T-helper 2 cell treated with Interferon-gamma antibody and Interleukin-4, amounts not matched to agents 5 μg/mL and 100 μg/mL, for 36 hours (primary cell): Measurements from ENCODE around the gene CHCHD3.

Experiments
- DNase-seq: peaks from one replicate; pipeline ENCODE4 v3.0.0; 2021; ENCODE audit warnings: low spot score
- H3K27ac Mint-ChIP-seq: one replicate; pipeline ENCODE4 v1.8.0; 2021; ENCODE audit warnings: mild to moderate bottlenecking, mixed read lengths
- H3K27me3 Mint-ChIP-seq: one replicate; pipeline ENCODE4 v1.8.0; 2021; ENCODE audit warnings: low read depth, mixed read lengths
- H3K36me3 Mint-ChIP-seq: one replicate; pipeline ENCODE4 v1.8.0; 2021; ENCODE audit warnings: low read depth, mixed read lengths
- H3K4me1 Mint-ChIP-seq: one replicate; pipeline ENCODE4 v1.8.0; 2021; ENCODE audit warnings: low read depth, mixed read lengths
- H3K4me3 Mint-ChIP-seq: one replicate; pipeline ENCODE4 v1.8.0; 2022; ENCODE audit warnings: mild to moderate bottlenecking, moderate library complexity, mixed read lengths
- H3K9me3 Mint-ChIP-seq: one replicate; pipeline ENCODE4 v1.8.0; 2021; ENCODE audit warnings: mixed read lengths

CHCHD3 gene

DNA sequence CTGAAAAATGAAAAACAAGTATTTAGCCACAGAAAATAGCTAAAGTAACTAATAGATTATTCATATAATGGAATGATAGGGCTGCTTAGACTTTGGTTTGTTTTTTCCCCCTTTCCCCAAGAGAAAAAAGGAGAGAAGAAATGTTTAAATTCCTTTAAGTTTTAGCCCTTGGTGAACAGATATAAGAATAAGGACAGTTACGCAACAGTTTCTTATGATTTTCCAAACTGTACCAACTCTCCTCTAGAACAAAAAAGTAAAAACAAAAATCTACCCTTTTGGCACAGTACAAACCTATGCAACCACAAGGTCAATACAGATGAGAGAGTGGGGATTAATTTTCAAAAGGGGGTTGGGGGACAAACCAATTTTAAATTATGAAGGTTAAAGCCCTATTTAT, 227.7 kb downstream of the CHCHD3 start:
- H3K27ac Mint-ChIP-seq = no peak overlapping the region

DNA sequence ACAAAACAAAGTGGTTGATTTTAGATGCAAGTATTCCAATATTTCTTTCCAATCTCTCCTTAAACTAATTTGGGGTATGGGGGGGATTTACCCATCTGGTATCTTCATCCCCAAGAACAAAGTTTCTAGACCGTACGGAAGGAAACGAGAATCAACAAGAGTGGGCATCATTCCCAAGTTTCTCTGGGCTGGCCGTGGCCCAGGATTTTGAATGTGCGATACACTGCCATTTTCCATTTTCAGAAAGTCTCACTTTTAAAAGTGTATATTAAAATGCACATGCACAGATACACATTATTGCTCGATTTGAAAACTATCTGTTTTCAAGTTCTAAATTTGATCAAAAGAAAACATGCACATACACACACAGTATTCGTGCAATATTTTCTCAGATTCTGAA, 234.5 kb downstream of the CHCHD3 start:
- H3K36me3 Mint-ChIP-seq = no peaks in the 10 kb centered on the region
- no peaks in the 10 kb centered on the region for H3K4me1 Mint-ChIP-seq
- no peaks in the 10 kb centered on the region for H3K27me3 Mint-ChIP-seq
- H3K27ac Mint-ChIP-seq = no peak overlapping the region
- H3K4me3 Mint-ChIP-seq = no peak overlapping the region
- DNase-seq = no peak
- H3K9me3 Mint-ChIP-seq = no peaks in the 10 kb centered on the region

More for the DNA sequence above, 227.7 kb downstream of the CHCHD3 start:
- no peak for DNase-seq
- Mint-ChIP-seq H3K36me3 (no peaks in the 10 kb centered on the region), H3K27me3 (no peaks in the 10 kb centered on the region), H3K4me1 (peaks cover 4% of the 10 kb centered on the region), H3K4me3 (no peak overlapping the region), H3K9me3 (no peaks in the 10 kb centered on the region)

DNA sequence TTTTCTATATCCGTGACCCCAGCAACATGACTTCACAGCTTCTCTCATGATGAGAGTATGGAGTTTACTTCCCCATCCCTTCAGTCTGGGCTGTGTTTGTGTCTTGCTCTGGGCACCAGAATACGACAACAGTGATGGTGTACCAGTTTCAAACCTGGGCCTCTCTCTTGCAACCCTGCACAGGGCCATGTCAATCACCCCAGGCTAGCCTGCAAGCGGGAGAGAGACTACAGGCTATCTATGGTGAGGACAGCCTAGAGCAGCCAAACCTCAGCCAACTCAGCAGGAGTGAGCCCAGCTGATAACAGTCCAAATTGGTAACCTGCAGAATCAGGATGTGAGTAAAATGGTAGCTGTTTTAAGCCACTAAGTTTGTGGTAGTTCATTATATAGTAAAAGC, 235.8 kb downstream of the CHCHD3 start:
- no peaks in the 10 kb centered on the region for H3K9me3 Mint-ChIP-seq
- no peaks in the 10 kb centered on the region for H3K36me3 Mint-ChIP-seq
- DNase-seq = no peak
- no peak overlapping the region for H3K27ac Mint-ChIP-seq
- H3K4me3 Mint-ChIP-seq = no peak overlapping the region
- H3K4me1 Mint-ChIP-seq = no peaks in the 10 kb centered on the region
- H3K27me3 Mint-ChIP-seq = no peaks in the 10 kb centered on the region

DNA sequence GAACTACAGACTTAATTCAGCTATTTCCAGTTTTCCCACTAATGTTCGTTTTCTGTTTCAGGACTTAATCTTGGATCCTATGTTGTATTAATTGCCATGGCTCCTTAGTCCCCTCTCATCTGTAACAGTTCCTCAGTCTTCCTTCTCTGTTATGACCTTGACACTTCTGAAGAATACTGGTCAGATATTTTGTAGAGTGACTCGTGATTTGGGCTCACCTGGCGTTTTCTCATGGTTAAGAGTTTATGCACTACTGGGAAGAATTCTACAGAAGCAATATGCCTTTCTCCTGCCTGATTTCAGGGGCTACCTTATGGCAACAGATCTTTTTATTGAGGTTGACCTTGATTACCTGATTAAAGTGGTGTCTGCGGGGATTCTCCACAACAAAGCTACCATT, 239.4 kb downstream of the CHCHD3 start:
- H3K27ac Mint-ChIP-seq = no peak overlapping the region
- H3K36me3 Mint-ChIP-seq = no peaks in the 10 kb centered on the region
- no peaks in the 10 kb centered on the region for H3K9me3 Mint-ChIP-seq
- H3K27me3 Mint-ChIP-seq = no peaks in the 10 kb centered on the region
- no peak overlapping the region for H3K4me3 Mint-ChIP-seq
- DNase-seq = no peak
- H3K4me1 Mint-ChIP-seq = no peaks in the 10 kb centered on the region

DNA sequence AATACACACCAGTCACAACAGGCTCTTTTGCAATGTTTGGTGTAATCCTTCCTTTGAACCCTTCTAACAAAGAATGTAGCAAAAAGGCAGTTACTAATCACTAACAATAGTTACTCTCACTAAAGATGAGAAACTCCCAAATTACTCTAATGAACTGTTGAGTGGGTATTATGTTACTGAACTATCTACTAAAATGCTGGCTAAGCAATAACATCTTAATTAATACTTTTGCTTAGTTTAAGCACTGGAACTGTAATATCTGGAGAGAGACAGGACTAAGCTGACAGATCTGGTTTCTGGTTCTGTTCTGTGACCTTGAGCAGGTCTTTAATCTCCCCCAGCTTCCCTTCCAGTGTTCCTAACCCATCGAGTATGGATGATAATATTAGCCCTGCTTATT, 241.7 kb downstream of the CHCHD3 start:
- Mint-ChIP-seq H3K36me3 (peaks cover 10% of the 10 kb centered on the region), H3K27me3 (no peaks in the 10 kb centered on the region), H3K9me3 (no peaks in the 10 kb centered on the region), H3K27ac (no peak overlapping the region), H3K4me3 (no peak overlapping the region), H3K4me1 (no peaks in the 10 kb centered on the region)
- no peak for DNase-seq

DNA sequence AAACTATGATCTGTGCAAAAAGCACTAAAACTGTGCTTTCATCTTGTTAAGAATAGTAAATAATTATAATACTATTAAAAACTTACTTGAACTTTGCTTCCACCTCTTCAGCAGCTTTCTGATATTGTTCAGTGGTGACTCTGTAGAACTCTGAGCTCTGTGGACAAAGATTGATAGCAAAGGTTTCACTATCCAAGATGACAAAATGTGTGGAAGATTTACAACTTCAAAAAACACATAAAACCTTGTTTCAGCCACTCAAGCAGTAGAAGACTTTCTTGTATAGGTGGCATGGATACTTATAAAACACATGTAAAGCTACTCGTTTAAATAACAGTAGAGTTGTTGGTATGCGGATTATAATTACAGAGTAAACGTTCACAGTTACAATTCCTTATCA, 243.6 kb downstream of the CHCHD3 start:
- Mint-ChIP-seq H3K27ac (no peak overlapping the region), H3K9me3 (no peaks in the 10 kb centered on the region), H3K4me1 (no peaks in the 10 kb centered on the region), H3K36me3 (peaks cover 10% of the 10 kb centered on the region), H3K27me3 (no peaks in the 10 kb centered on the region), H3K4me3 (no peak overlapping the region)
- no peak for DNase-seq

DNA sequence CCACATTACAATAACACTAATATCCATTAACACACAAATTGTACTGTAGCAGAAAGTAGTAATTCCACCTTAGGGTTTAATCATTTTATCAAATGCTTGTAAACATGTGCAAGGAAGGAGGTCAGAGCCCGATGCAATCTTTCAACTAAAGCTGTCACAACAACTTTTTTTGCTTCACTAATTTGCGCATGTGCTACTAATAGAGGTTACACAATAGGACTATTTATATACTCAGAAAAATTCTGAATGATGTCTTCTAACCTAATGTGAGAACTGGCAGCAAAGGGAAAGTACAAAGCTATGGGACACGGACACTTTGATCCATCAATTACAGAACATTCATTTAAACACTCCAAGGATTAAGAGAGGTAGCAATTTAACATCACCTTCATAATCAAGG, 244.4 kb downstream of the CHCHD3 start:
- no peaks in the 10 kb centered on the region for H3K9me3 Mint-ChIP-seq
- H3K4me1 Mint-ChIP-seq = no peaks in the 10 kb centered on the region
- no peak overlapping the region for H3K4me3 Mint-ChIP-seq
- no peaks in the 10 kb centered on the region for H3K27me3 Mint-ChIP-seq
- DNase-seq = no peak
- no peak overlapping the region for H3K27ac Mint-ChIP-seq
- H3K36me3 Mint-ChIP-seq = peaks cover 10% of the 10 kb centered on the region

DNA sequence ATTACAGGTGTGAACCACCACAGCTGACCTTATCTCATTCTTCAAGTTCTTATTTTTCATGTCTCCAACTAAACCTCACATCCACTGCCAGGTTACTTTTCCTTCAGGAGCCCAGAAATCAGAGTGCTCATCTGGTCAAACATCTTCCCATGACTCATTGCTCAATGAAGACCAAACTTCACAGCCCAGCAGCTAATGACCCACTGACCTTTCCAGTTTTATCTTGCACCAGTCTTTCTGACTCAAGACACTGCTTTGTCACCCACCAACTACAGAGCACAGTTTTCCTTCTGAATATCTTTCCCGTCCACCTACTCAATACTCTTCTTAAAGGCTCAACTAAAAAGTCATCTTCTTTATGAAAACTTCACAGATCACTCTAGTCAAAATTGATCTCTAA, 245.1 kb downstream of the CHCHD3 start:
- H3K36me3 Mint-ChIP-seq = peaks cover 10% of the 10 kb centered on the region
- no peak overlapping the region for H3K27ac Mint-ChIP-seq
- no peaks in the 10 kb centered on the region for H3K9me3 Mint-ChIP-seq
- H3K4me1 Mint-ChIP-seq = no peaks in the 10 kb centered on the region
- no peak for DNase-seq
- no peaks in the 10 kb centered on the region for H3K27me3 Mint-ChIP-seq
- no peak overlapping the region for H3K4me3 Mint-ChIP-seq

DNA sequence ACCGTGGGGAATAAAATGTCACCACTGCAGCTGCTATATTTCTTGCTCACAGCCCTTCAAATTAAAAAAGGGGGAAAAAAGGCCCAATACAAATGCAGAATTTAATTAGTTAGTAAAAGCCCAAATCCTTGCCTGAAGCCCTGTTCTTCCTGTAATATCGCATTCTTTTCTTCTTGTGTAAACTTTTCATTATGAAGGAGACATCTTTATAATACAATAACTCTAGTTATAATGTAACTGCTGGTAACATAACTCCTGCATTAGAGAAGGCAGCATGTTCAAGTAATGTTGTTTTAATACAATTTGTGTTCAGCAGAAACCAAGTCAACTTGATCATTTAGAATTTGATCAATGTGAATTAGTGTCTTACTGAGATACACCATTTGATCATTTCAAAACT, 250.9 kb downstream of the CHCHD3 start:
- Mint-ChIP-seq H3K27me3 (no peaks in the 10 kb centered on the region), H3K27ac (no peak overlapping the region), H3K9me3 (no peaks in the 10 kb centered on the region), H3K4me1 (peaks cover 4% of the 10 kb centered on the region), H3K4me3 (no peak overlapping the region), H3K36me3 (peaks cover 3% of the 10 kb centered on the region)
- no peak for DNase-seq

DNA sequence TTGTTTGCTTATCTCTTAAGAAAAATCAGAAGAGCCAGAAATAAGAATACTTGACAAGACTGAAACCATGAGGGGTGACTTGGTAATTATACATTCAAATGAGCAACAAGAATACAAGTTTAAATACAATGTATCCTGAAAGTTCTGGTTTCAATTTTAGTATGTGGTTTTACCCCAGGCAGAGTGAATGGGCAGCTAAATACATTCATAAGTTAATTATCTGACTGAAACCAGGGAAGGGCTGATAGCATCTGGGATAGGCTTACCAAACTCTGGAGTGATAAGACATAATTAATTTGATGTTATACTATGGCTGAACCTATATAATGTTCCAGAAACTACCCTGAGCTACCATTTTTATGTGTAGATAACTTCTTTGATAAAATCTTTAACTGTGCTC, 253.4 kb downstream of the CHCHD3 start:
- DNase-seq = no peak
- Mint-ChIP-seq H3K4me1 (peaks cover 15% of the 10 kb centered on the region), H3K36me3 (no peaks in the 10 kb centered on the region), H3K27ac (no peak overlapping the region), H3K27me3 (no peaks in the 10 kb centered on the region), H3K9me3 (no peaks in the 10 kb centered on the region), H3K4me3 (no peak overlapping the region)

DNA sequence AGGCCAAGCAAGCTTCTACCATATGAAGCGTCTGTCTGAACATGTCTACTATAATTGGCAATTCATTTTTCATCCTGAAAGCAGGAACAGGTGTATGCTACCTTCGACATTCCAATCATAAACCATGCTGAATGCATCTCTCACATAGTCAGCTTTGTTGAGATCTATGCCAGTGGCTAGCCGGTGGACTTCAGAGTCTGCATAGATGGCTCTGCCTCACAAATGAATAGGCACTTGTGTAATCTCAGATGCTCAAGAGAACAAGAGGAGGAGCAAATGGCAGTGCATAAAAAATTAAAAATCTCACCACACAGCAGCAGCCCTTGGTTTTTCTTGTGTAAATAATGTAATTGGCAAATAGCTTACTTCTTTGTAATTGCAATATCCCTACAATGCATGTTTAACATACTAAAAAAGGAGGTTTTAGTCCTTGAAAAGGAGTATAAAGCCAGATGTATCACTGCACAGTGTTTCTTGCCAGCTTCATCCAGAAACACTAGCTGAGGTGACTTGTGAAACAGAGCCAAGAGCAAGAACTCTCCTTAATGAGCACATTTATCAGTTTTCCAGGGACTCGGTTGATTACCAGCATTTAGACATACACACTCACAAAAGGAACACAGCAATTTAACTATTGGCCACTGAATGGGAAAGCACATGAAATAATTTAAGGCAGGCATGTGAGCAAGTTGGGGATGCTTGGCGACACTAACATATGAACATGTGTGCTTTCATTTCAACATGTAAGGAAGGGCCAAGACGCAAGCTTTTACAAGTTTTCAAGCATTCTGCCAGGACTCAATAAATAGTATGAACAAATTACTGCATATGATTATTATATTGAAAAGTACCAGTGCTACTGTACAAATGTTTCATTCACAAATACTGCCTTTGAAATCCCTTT, 255.7 kb downstream of the CHCHD3 start:
- no peaks in the 10 kb centered on the region for H3K36me3 Mint-ChIP-seq
- H3K4me3 Mint-ChIP-seq = no peak overlapping the region
- H3K9me3 Mint-ChIP-seq = no peaks in the 10 kb centered on the region
- peaks cover 15% of the 10 kb centered on the region for H3K4me1 Mint-ChIP-seq
- no peak overlapping the region for H3K27ac Mint-ChIP-seq
- DNase-seq = no peak
- H3K27me3 Mint-ChIP-seq = no peaks in the 10 kb centered on the region

DNA sequence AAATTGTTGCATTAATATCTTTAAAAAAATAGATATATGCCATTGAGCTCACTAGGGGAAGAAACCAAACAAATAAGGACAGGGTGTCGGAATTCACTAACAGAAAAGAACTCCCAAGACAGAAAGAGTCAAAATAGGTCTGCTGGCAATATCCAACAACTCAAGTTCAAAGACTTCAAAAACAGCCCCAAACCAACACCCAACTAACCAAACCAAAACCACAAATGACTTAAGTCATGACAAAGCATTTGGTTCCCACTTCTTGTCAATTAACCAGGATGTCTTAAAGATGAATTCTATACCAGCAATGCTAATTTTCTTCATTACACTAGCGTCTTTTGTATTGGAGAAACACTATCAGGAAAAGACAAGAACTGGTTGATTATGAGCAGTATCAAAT, 256.7 kb downstream of the CHCHD3 start:
- H3K27me3 Mint-ChIP-seq = no peaks in the 10 kb centered on the region
- peaks cover 15% of the 10 kb centered on the region for H3K4me1 Mint-ChIP-seq
- no peak overlapping the region for H3K4me3 Mint-ChIP-seq
- no peak overlapping the region for H3K27ac Mint-ChIP-seq
- H3K9me3 Mint-ChIP-seq = no peaks in the 10 kb centered on the region
- no peaks in the 10 kb centered on the region for H3K36me3 Mint-ChIP-seq
- DNase-seq = no peak

DNA sequence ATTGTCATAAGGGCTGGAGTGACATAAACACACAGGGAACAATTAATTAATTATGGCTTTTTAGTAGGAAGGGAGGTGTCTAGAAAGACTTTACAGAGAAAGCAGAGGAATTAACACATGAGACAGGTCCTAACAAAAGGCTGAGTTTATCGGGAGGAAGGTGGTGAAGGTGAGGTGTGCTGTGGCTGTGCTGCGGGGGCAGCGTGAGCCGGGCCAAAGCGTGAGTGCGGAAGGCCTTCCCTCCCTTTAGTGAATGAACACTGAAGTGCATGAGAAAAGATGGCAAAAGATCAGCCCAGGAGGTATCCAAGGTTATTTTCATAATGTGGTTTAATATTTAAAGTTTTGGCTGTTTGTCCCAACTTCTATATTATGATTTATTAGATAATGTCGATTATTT, 262.2 kb downstream of the CHCHD3 start:
- H3K4me3 Mint-ChIP-seq = no peak overlapping the region
- no peaks in the 10 kb centered on the region for H3K27me3 Mint-ChIP-seq
- no peak overlapping the region for H3K27ac Mint-ChIP-seq
- no peaks in the 10 kb centered on the region for H3K36me3 Mint-ChIP-seq
- no peaks in the 10 kb centered on the region for H3K9me3 Mint-ChIP-seq
- no peak for DNase-seq
- H3K4me1 Mint-ChIP-seq = no peaks in the 10 kb centered on the region

DNA sequence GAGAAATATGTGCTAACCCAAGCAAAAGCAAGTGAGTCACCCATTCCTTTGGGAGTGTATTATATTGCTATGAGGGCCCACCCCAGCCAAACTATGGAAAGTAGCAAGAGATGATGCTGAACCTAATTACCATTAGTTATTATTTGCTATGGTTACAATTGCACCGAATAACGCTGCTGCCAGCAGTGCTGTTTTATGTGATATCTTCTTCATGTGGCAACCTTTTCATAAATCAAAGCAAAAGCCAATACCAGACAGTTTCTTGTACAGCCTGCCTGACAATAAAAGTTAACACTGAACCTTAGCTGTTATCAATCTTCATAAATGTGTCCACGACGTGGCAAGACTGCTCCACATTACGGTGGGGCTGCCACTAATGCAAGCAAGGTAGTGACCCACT, 263.9 kb downstream of the CHCHD3 start:
- Mint-ChIP-seq H3K4me1 (no peaks in the 10 kb centered on the region), H3K27me3 (no peaks in the 10 kb centered on the region), H3K27ac (no peak overlapping the region), H3K4me3 (no peak overlapping the region), H3K9me3 (no peaks in the 10 kb centered on the region), H3K36me3 (no peaks in the 10 kb centered on the region)
- DNase-seq = no peak
